ENCODE measurements around the gene CEP44. TPM values are rescaled to one million over a fixed set of nuclear protein-coding genes. Genes with fewer than 3 reads are reported as not detected.

The CEP44 gene
- total RNA-seq, 4 donors from 2014 or later = 3.1 to 12.9 (median 7.5) TPM

- Histone ChIP-seq H3K4me1 (no peaks in the 10 kb centered on the region), H3K4me3 (no peak overlapping the region), H3K27me3 (no peaks in the 10 kb centered on the region), H3K27ac (no peak overlapping the region), H3K9me3 (no peaks in the 10 kb centered on the region), H3K36me3 (peaks cover 0 to 3% of the 10 kb centered on the region in 2 donors)
- no peak for DNase-seq
- intact Hi-C loops (cut with DNase I; ENCODE audit: low total_unique reads) (no loop called here), in situ Hi-C loops (cut with MboI; ENCODE audit: low sequenced_read_pairs in 4 of 4) (no loop called here)
- TF ChIP-seq POLR2A (IDR thresholded peaks at IDR 0.05) (no peak), CTCF (IDR thresholded peaks at IDR 0.05 in 4 of 5, conservative IDR thresholded peaks at IDR 0.05 in 1 of 5) (no peak)
- ATAC-seq = no peak
Observed at GRCh38 chr4:174324725-174325124, 41.0 kb downstream of the CEP44 start.

- DNase-seq = no peak
- ATAC-seq = no peak
- Histone ChIP-seq H3K27me3 (no peaks in the 10 kb centered on the region), H3K27ac (no peak overlapping the region), H3K9me3 (no peaks in the 10 kb centered on the region), H3K4me3 (no peak overlapping the region), H3K4me1 (no peaks in the 10 kb centered on the region), H3K36me3 (peaks cover 0 to 8% of the 10 kb centered on the region in 2 donors)
- TF ChIP-seq CTCF (IDR thresholded peaks at IDR 0.05 in 4 of 5, conservative IDR thresholded peaks at IDR 0.05 in 1 of 5) (no peak), POLR2A (IDR thresholded peaks at IDR 0.05) (no peak)
- in situ Hi-C loops (cut with MboI; ENCODE audit: low sequenced_read_pairs in 4 of 4) = no loop called here
- intact Hi-C loops (cut with DNase I; ENCODE audit: low total_unique reads) = no loop called here
Observed at GRCh38 chr4:174332741-174333493, 49.2 kb downstream of the CEP44 start.

- ATAC-seq = no peak
- TF ChIP-seq CTCF (IDR thresholded peaks at IDR 0.05 in 4 of 5, conservative IDR thresholded peaks at IDR 0.05 in 1 of 5) (no peak), POLR2A (IDR thresholded peaks at IDR 0.05) (no peak)
Observed at GRCh38 chr4:174334628-174335027, 50.9 kb downstream of the CEP44 start.

GRCh38 chr4:174340714-174341113 lies 57.0 kb downstream of the CEP44 start:
- H3K9me3 ChIP-seq = no peaks in the 10 kb centered on the region
- H3K27me3 ChIP-seq = no peaks in the 10 kb centered on the region
- in situ Hi-C loops (cut with MboI; ENCODE audit: low sequenced_read_pairs in 4 of 4) (no loop called here), intact Hi-C loops (cut with DNase I; ENCODE audit: low total_unique reads) (no loop called here)
- DNase-seq (no peak), ATAC-seq (no peak)
- H3K27ac ChIP-seq = no peak overlapping the region
- H3K4me1 ChIP-seq = no peaks in the 10 kb centered on the region
- H3K36me3 ChIP-seq = no peaks in the 10 kb centered on the region
- TF ChIP-seq CTCF (IDR thresholded peaks at IDR 0.05 in 4 of 5, conservative IDR thresholded peaks at IDR 0.05 in 1 of 5) (no peak), POLR2A (IDR thresholded peaks at IDR 0.05) (no peak)
- no peak overlapping the region for H3K4me3 ChIP-seq

More at GRCh38 chr4:174334628-174335027, 50.9 kb downstream of the CEP44 start:
- Histone ChIP-seq H3K27ac (no peak overlapping the region), H3K9me3 (no peaks in the 10 kb centered on the region), H3K36me3 (peaks cover 0 to 8% of the 10 kb centered on the region in 2 donors), H3K4me1 (no peaks in the 10 kb centered on the region), H3K4me3 (no peak overlapping the region), H3K27me3 (no peaks in the 10 kb centered on the region)
- intact Hi-C loops (cut with DNase I; ENCODE audit: low total_unique reads) (no loop called here), in situ Hi-C loops (cut with MboI; ENCODE audit: low sequenced_read_pairs in 4 of 4) (no loop called here)
- DNase-seq = no peak
